ENCODE data around the gene BTG2. TPM values are rescaled to one million over a fixed set of nuclear protein-coding genes. Genes with fewer than 3 reads are reported as not detected.

Gene BTG2
- total RNA-seq, 1 donor from 2014 or later: 22.4 TPM

- DNase-seq (ENCODE audit: low read depth in 2 of 2): peak; percentile 84 to 91
Observed at GRCh38 chr1:203340112-203340790, 34.9 kb downstream of the BTG2 start.

GRCh38 chr1:203342192-203342940 lies 37.0 kb downstream of the BTG2 start:
- peak; percentile 52 to 65 for DNase-seq (ENCODE audit: low read depth in 2 of 2)

GRCh38 chr1:203343956-203344754 lies 38.8 kb downstream of the BTG2 start:
- no peak for DNase-seq (ENCODE audit: low read depth in 2 of 2)

- no peak for DNase-seq (ENCODE audit: low read depth in 2 of 2)
Observed at GRCh38 chr1:203346060-203346768, 40.9 kb downstream of the BTG2 start.

GRCh38 chr1:203346769-203347102 lies 41.4 kb downstream of the BTG2 start:
- DNase-seq (ENCODE audit: low read depth in 2 of 2): no peak

GRCh38 chr1:203349166-203349565 lies 43.8 kb downstream of the BTG2 start:
- DNase-seq (ENCODE audit: low read depth in 2 of 2): no peak

- no peak for DNase-seq (ENCODE audit: low read depth in 2 of 2)
Observed at GRCh38 chr1:203349773-203350524, 44.6 kb downstream of the BTG2 start.

GRCh38 chr1:203351037-203351625 lies 45.8 kb downstream of the BTG2 start, which contains the start of gene FMOD:
FMOD (minus strand) TSS chr1:203351122; CDS start chr1:203348270, 2,852 bp downstream.
- no peak for DNase-seq (ENCODE audit: low read depth in 2 of 2)

GRCh38 chr1:203353486-203353885 lies 48.2 kb downstream of the BTG2 start:
- no peak for DNase-seq (ENCODE audit: low read depth in 2 of 2)

GRCh38 chr1:203354246-203354645 lies 48.9 kb downstream of the BTG2 start:
- peak in 1 of 2 donors; percentile 37 for DNase-seq (ENCODE audit: low read depth in 2 of 2)

GRCh38 chr1:203359010-203359571 lies 53.8 kb downstream of the BTG2 start:
- DNase-seq (ENCODE audit: low read depth in 2 of 2): no peak

Other genes with a start within 250 kb of the BTG2 start
- not detected in 2 replicates for gene MYOG, start 219.5 kb upstream of the BTG2 start, total RNA-seq
- gene ADORA1, start 177.8 kb upstream of the BTG2 start, total RNA-seq: not detected in 2 replicates
- gene MYBPH, start 129.7 kb upstream of the BTG2 start, total RNA-seq: not detected in 2 replicates
- not detected in 2 replicates for gene CHI3L1, start 118.8 kb upstream of the BTG2 start, total RNA-seq
- gene CHIT1, start 75.8 kb upstream of the BTG2 start, total RNA-seq: not detected in 2 replicates
- gene FMOD, start 45.6 kb downstream of the BTG2 start, total RNA-seq: 3.7 and 14.3 TPM in 2 replicates
- gene PRELP, start 170.3 kb downstream of the BTG2 start, total RNA-seq: not detected in 2 replicates
- not detected in 2 replicates for gene OPTC, start 188.6 kb downstream of the BTG2 start, total RNA-seq